Astrocyte (in vitro differentiated cells and primary cell): ENCODE results near the gene MED27. TPM values are rescaled to one million over a fixed set of nuclear protein-coding genes. Genes with fewer than 3 reads are reported as not detected.

ENCODE experiments used
- DNase-seq: peaks from one replicate; pipeline ENCODE4 v3.0.0-alpha.2; 2010; ENCODE audit warnings: low read depth
- FAIRE-seq: peaks from 2 replicates; lab custom pipeline; 2011; peaks lifted over from hg19 to GRCh38; lab: Jason Lieb, UNC
- H2AFZ ChIP-seq: 2 replicates; pipeline ENCODE4 v1.6.0; 2012; ENCODE audit warnings: low read depth, low read length, inconsistent platforms
- H3K27ac ChIP-seq: 2 replicates; pipeline ENCODE4 v1.5.1; 2011; ENCODE audit warnings: low read depth, low read length, inconsistent platforms
- H3K27me3 ChIP-seq: 2 replicates; pipeline ENCODE4 v1.6.0; 2011; ENCODE audit warnings: low read length, inconsistent platforms; ENCODE audit not compliant: insufficient read depth
- H3K36me3 ChIP-seq: 2 replicates; pipeline ENCODE4 v1.5.1; 2011; ENCODE audit warnings: low read length, inconsistent platforms; ENCODE audit not compliant: insufficient read depth
- H3K4me1 ChIP-seq: 2 replicates; pipeline ENCODE4 v1.5.1; 2011; ENCODE audit warnings: low read length, inconsistent platforms; ENCODE audit not compliant: insufficient read depth
- H3K4me2 ChIP-seq: 2 replicates; pipeline ENCODE4 v1.6.0; 2012; ENCODE audit warnings: low read length, inconsistent platforms
- H3K4me3 ChIP-seq: 2 replicates; pipeline ENCODE4 v1.5.1; 2011; ENCODE audit warnings: low read depth, mild to moderate bottlenecking, low read length, inconsistent platforms; ENCODE audit not compliant: insufficient read depth
- H3K79me2 ChIP-seq: 2 replicates; pipeline ENCODE4 v1.6.0; 2012; ENCODE audit warnings: mild to moderate bottlenecking, low read length, inconsistent platforms; ENCODE audit not compliant: insufficient read depth
- H3K9ac ChIP-seq: 2 replicates; pipeline ENCODE4 v1.6.0; 2012; ENCODE audit warnings: mild to moderate bottlenecking, low read length, inconsistent platforms
- H3K9me3 ChIP-seq: 2 replicates; pipeline ENCODE4 v1.5.1; 2012; ENCODE audit warnings: low read depth, mild to moderate bottlenecking, low read length, inconsistent platforms; ENCODE audit not compliant: insufficient read depth
- H4K20me1 ChIP-seq: 2 replicates; pipeline ENCODE4 v1.6.0; 2012; ENCODE audit warnings: low read length, inconsistent platforms; ENCODE audit not compliant: insufficient read depth
- H3K27ac Mint-ChIP-seq: one replicate; pipeline ENCODE4 v1.8.0; 2021; ENCODE audit warnings: mild to moderate bottlenecking, mixed read lengths; ENCODE audit not compliant: unreplicated experiment
- H3K27me3 Mint-ChIP-seq: one replicate; pipeline ENCODE4 v1.8.0; 2021; ENCODE audit warnings: low read depth, mixed read lengths; ENCODE audit not compliant: unreplicated experiment
- H3K36me3 Mint-ChIP-seq: one replicate; pipeline ENCODE4 v1.8.0; 2021; ENCODE audit warnings: low read depth, mixed read lengths; ENCODE audit not compliant: unreplicated experiment
- H3K4me1 Mint-ChIP-seq: one replicate; pipeline ENCODE4 v1.8.0; 2021; ENCODE audit warnings: low read depth, mixed read lengths; ENCODE audit not compliant: unreplicated experiment
- H3K4me3 Mint-ChIP-seq: one replicate; pipeline ENCODE4 v1.8.0; 2021; ENCODE audit warnings: mild to moderate bottlenecking, moderate library complexity, mixed read lengths; ENCODE audit not compliant: unreplicated experiment
- H3K9me3 Mint-ChIP-seq: one replicate; pipeline ENCODE4 v1.8.0; 2021; ENCODE audit warnings: mild to moderate bottlenecking, mixed read lengths; ENCODE audit not compliant: unreplicated experiment
- CTCF ChIP-seq: IDR thresholded peaks from 2 replicates; pipeline ENCODE4 v1.5.1; 2011; ENCODE audit warnings: low read depth, mild to moderate bottlenecking, inconsistent platforms, low read length, moderate library complexity; ENCODE audit not compliant: insufficient read depth
- EZH2 ChIP-seq: IDR thresholded peaks from 2 replicates; pipeline ENCODE4 v1.6.1; 2012; ENCODE audit warnings: mild to moderate bottlenecking, low read length, inconsistent platforms; ENCODE audit not compliant: insufficient read depth
- total RNA-seq: library from RNA; stranded (reverse); gene quantifications from 2 replicates; pipeline ENCODE4 v1.2.1, GENCODE V29; 2021

Gene MED27
- total RNA-seq, 1 donor from 2014 or later, result 26.9 TPM

DNA sequence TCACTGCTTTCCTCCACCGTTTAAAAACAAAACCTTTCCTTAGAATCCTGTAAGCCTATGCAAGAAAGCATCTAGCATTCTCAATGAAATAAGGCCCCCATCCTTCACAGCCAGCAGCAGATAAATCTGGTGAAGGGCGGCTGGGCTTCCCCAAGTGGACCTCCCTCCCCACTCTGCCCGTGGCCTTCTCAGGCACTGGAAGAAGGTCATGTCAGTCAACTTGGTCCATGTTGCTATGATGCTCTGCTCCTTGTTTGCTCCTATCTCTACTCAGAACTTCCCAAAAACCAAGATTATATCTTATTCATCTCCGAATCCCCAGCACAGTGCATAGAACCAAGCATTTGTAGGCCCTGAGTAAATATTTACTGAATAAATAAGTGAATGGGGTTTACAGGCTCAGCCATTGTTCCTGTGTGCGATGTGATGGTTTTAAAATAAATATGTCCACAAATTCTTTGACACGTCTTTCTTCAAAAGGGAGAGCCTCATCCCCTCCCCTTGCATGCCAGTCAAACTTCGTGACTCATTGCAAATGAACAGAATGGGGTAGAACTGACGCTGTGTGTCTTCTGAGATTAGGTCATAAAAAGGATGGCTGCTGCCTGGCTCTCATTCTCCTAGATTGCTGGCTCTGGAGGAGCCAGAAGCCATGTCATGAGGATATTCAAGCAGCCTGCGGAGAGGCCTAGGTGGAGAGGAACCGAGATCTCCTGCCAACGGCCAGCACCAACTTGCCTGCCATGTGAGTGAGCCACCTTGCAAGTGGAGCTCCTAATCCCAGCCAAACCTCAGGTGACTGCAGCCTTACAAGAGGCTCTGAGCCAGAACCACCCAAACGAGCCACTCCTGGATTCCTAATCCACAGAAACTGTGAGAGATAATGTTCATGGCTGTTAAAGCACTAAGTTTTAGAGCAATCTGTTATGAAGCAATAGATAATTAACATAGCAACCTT lies 70.5 kb downstream of the MED27 start:
- peaks cover 10% of the 10 kb centered on the region for H3K36me3 Mint-ChIP-seq
- FAIRE-seq, result no peak

GRCh38 chr9:132008184-132008803 lies 71.4 kb downstream of the MED27 start:
- Histone ChIP-seq H3K4me2 (peak overlapping the region; percentile 74), H2AFZ (no peak overlapping the region), H3K4me1 (peaks cover 16% of the 10 kb centered on the region), H3K79me2 (peaks cover 24% of the 10 kb centered on the region), H3K36me3 (no peaks in the 10 kb centered on the region), H3K9ac (no peak overlapping the region), H4K20me1 (peaks cover 66% of the 10 kb centered on the region), H3K4me3 (no peak overlapping the region), H3K27ac (peak overlapping the region; percentile 7), H3K9me3 (no peaks in the 10 kb centered on the region), H3K27me3 (no peaks in the 10 kb centered on the region)
- no peaks in the 10 kb centered on the region for H3K27me3 Mint-ChIP-seq
- FAIRE-seq, result no peak
- H3K36me3 Mint-ChIP-seq, result peaks cover 10% of the 10 kb centered on the region
- H3K27ac Mint-ChIP-seq, result no peak overlapping the region
- TF ChIP-seq EZH2, result no peak
- TF ChIP-seq CTCF, result no peak
- peaks cover 42% of the 10 kb centered on the region for H3K4me1 Mint-ChIP-seq
- DNase-seq, result peak; percentile 52
- H3K9me3 Mint-ChIP-seq, result no peaks in the 10 kb centered on the region
- H3K4me3 Mint-ChIP-seq, result peak overlapping the region; percentile 9

More for the DNA sequence above, 70.5 kb downstream of the MED27 start:
- Histone ChIP-seq H4K20me1 (peaks cover 63% of the 10 kb centered on the region), H3K4me3 (no peak overlapping the region), H3K36me3 (no peaks in the 10 kb centered on the region), H3K27me3 (no peaks in the 10 kb centered on the region), H3K4me2 (peak overlapping the region; percentile 74), H3K4me1 (peaks cover 16% of the 10 kb centered on the region), H3K79me2 (peaks cover 24% of the 10 kb centered on the region), H2AFZ (no peak overlapping the region), H3K9ac (no peak overlapping the region), H3K27ac (peak overlapping the region; percentile 7), H3K9me3 (no peaks in the 10 kb centered on the region)
- H3K9me3 Mint-ChIP-seq, result no peaks in the 10 kb centered on the region
- peak overlapping the region; percentile 22 for H3K4me3 Mint-ChIP-seq
- no peaks in the 10 kb centered on the region for H3K27me3 Mint-ChIP-seq
- TF ChIP-seq EZH2 (no peak), CTCF (no peak)
- H3K27ac Mint-ChIP-seq, result peak overlapping the region; percentile 15
- peaks cover 41% of the 10 kb centered on the region for H3K4me1 Mint-ChIP-seq
- DNase-seq, result no peak
